Prostate gland (tissue), 2 donors: ENCODE measurements around the gene PLEKHJ1. TPM values are rescaled to one million over a fixed set of nuclear protein-coding genes. Genes with fewer than 3 reads are reported as not detected.

ENCODE experiments used
- DNase-seq: peaks from one replicate; pipeline ENCODE4 v3.0.0-alpha.2; 2019; ENCODE audit warnings: low spot score
- H3K27ac ChIP-seq, 2 donors: fragments of 200-600 bp; sonication (generic); 2 replicates each; pipeline ENCODE4 v1.5.1; 2017 to 2019
- H3K27me3 ChIP-seq: fragments of 200-600 bp; sonication (generic); replicated peaks from 2 replicates; pipeline ENCODE4 v1.5.1; 2019; ENCODE audit not compliant: insufficient read depth
- H3K36me3 ChIP-seq, 2 donors: fragments of 200-600 bp; sonication (generic); 1 replicate in 1 of 2; 2 replicates in 1 of 2; pipeline versions ENCODE4 v1.5.1 to v1.8.1; 2017 to 2019
- H3K4me1 ChIP-seq: fragments of 200-600 bp; sonication (generic); replicated peaks from 2 replicates; pipeline ENCODE4 v1.5.1; 2019
- H3K4me3 ChIP-seq, 2 donors: fragments of 200-600 bp; sonication (generic); 2 replicates each; pipeline ENCODE4 v1.5.1; 2017 to 2019
- H3K9me3 ChIP-seq: fragments of 200-600 bp; sonication (generic); 2 replicates; pipeline ENCODE4 v1.5.1; 2017
- POLR2A ChIP-seq: fragments of 450-650 bp; IDR thresholded peaks from one replicate; pipeline ENCODE4 v1.6.1; 2016; ENCODE audit warnings: antibody characterized with exemption, mild to moderate bottlenecking
- POLR2AphosphoS5 ChIP-seq: sonication (generic); formaldehyde crosslinking; IDR thresholded peaks from one replicate; pipeline ENCODE4 v1.6.1; 2017; ENCODE audit warnings: antibody characterized with exemption
- WGBS: methylation state at CpG from one replicate; pipeline ENCODE4 v1.1.5; 2018; 5-methylcytosine and 5-hydroxymethylcytosine counted together
- intact Hi-C: fragments of 100-400 bp; cut with DNase I; formaldehyde crosslinking; loops from one replicate; pipeline ENCODE4 v1.14.2; 2022
- total RNA-seq, 2 donors: library from RNA; depleted of rRNA; stranded (reverse); fragments of >200 nt; gene quantifications; one replicate each; pipeline ENCODE4 v1.1.0, GENCODE V29; 2016
- TF ChIP-seq, protein P1 (sequence below), 4 experiments: fragments of 200-600 bp in 2 of 4; fragments of 450-650 bp in 2 of 4; sonication (generic) in 2 of 4; IDR thresholded peaks; 1 replicate in 3 of 4; 2 replicates in 1 of 4; pipeline ENCODE4 v1.5.1; 2016 to 2019; ENCODE audit warnings: antibody characterized with exemption in 4 of 4, mild to moderate bottlenecking in 2 of 4, moderate library complexity in 2 of 4

PLEKHJ1 gene
- total RNA-seq, 2 donors from 2014 or later = 59.4 to 91.7 TPM

DNA sequence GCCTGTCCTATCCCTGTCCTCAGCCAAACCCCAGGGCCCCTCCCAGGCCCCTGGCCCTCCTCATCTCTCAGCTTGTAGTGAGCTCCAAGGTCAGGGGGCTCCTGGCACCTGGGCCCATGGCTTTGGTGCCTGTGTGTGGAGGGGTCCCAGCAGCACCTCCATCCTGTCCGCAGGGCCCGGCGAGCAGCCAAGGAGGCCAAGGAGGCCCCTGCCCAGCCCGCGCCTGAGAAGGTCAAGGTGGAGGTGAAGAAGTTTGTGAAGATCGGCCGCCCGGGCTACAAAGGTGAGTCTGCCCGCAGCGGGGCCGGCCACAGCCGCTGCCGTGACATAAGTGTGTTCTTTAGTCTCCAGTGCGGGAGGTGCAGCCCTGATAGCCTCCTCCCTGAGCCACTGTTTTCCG is 9.1 kb upstream of the PLEKHJ1 start:
- TF ChIP-seq POLR2A (no peak), POLR2AphosphoS5 (no peak)
- TF ChIP-seq, protein P1, sequence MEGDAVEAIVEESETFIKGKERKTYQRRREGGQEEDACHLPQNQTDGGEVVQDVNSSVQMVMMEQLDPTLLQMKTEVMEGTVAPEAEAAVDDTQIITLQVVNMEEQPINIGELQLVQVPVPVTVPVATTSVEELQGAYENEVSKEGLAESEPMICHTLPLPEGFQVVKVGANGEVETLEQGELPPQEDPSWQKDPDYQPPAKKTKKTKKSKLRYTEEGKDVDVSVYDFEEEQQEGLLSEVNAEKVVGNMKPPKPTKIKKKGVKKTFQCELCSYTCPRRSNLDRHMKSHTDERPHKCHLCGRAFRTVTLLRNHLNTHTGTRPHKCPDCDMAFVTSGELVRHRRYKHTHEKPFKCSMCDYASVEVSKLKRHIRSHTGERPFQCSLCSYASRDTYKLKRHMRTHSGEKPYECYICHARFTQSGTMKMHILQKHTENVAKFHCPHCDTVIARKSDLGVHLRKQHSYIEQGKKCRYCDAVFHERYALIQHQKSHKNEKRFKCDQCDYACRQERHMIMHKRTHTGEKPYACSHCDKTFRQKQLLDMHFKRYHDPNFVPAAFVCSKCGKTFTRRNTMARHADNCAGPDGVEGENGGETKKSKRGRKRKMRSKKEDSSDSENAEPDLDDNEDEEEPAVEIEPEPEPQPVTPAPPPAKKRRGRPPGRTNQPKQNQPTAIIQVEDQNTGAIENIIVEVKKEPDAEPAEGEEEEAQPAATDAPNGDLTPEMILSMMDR (IDR thresholded peaks at IDR 0.05) = no peak
- H3K27me3 ChIP-seq = no peaks in the 10 kb centered on the region
- H3K9me3 ChIP-seq = no peaks in the 10 kb centered on the region
- WGBS = 94% methylated on average over 15 of the region's 15 CpGs
- no peak overlapping the region for H3K27ac ChIP-seq
- no peak overlapping the region for H3K4me3 ChIP-seq
- intact Hi-C loops = no loop called here
- H3K36me3 ChIP-seq = peaks cover 40 to 43% of the 10 kb centered on the region in 2 donors
- peaks cover 12% of the 10 kb centered on the region for H3K4me1 ChIP-seq
- DNase-seq = no peak

DNA sequence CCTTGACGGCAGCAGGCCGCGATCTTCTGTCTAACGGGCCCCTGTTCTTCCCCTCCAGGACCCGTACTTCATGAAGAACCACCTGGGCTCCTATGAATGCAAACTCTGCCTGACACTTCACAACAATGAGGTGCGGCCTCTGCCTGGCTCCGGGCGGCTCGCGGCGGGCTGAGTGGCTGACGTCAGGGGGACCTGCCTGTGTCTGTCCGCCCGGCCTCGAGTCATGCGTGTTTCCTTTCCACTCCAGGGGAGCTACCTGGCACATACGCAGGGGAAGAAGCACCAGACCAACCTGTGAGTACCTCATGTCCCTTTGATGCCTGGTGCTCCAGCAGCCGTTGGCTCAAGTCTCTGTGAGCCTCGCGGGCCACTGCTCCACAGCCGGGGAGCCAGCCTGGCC is 8.4 kb upstream of the PLEKHJ1 start:
- Histone ChIP-seq H3K4me3 (no peak overlapping the region), H3K9me3 (no peaks in the 10 kb centered on the region), H3K36me3 (peaks cover 40 to 43% of the 10 kb centered on the region in 2 donors), H3K4me1 (peaks cover 12% of the 10 kb centered on the region), H3K27me3 (no peaks in the 10 kb centered on the region), H3K27ac (no peak overlapping the region)
- 92% methylated on average over 21 of the region's 21 CpGs for WGBS
- intact Hi-C loops = no loop called here
- no peak for DNase-seq
- TF ChIP-seq POLR2A (no peak), POLR2AphosphoS5 (no peak)
- TF ChIP-seq, protein P1 (IDR thresholded peaks at IDR 0.05) = no peak

DNA sequence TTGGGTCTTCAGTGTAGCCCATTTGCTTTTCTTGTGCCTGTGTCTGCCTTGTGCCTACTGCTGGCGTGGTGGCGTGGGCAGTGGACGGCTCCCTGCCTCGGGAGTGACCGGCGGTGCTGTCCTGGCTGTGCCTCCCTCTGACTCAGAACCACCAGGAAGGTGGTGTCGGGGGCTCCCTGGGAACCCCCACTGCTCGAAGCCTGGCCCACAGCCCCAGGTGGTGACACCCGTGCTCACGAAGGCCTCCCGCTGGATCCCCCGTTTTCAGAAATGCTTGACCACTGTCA is 7.9 kb upstream of the PLEKHJ1 start:
- Histone ChIP-seq H3K9me3 (no peaks in the 10 kb centered on the region), H3K4me1 (peaks cover 12% of the 10 kb centered on the region), H3K27me3 (no peaks in the 10 kb centered on the region), H3K27ac (no peak overlapping the region), H3K36me3 (peaks cover 40 to 43% of the 10 kb centered on the region in 2 donors), H3K4me3 (no peak overlapping the region)
- TF ChIP-seq, protein P1 (IDR thresholded peaks at IDR 0.05) = no peak
- no peak for TF ChIP-seq POLR2AphosphoS5
- TF ChIP-seq POLR2A = no peak
- no peak for DNase-seq
- WGBS = 90% methylated on average over 10 of the region's 12 CpGs
- intact Hi-C loops = no loop called here

DNA sequence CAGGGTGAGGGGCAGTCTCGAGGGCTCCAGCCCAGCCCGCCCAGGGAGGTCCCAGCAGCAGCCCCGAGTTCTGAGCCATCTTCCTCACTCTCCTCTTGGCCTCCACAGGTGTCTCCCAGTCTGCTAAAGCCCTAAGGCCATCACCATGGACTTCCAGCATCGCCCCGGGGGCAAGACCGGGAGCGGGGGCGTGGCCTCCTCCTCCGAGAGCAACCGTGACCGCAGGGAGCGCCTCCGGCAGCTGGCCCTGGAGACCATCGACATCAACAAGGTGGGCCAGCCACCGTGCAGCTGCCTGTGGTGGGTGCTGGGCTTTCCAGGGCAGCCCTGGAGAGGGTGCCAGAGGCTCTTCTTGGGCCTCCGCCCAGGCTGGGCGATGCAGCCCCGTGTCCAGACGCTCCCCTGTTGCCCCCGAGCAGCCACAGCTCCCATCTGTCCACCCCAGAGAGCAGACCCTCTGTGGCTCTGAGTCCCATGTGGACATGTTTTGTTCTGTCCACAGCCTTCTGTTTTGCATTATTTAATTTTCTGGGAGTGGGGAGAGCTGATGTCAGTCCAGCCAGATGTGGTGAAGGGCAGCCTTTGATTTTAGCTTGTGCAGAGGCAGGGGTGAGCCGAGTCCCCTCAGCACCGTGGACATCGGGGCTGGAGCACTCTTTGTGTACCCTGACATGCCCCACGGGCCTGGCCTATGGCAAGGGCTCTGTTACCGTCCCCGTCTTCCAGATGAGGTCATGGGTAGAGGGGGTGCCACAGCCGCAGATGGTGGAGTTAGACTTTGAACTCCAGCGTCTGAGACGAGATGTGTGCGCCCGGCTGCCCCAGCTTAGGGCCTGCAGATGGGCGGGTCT is 7.4 kb upstream of the PLEKHJ1 start:
- TF ChIP-seq POLR2AphosphoS5 (no peak), POLR2A (no peak)
- TF ChIP-seq, protein P1 (IDR thresholded peaks at IDR 0.05) = no peak
- peaks cover 40 to 43% of the 10 kb centered on the region in 2 donors for H3K36me3 ChIP-seq
- H3K27ac ChIP-seq = no peak overlapping the region
- WGBS = 81% methylated on average over 17 of the region's 32 CpGs
- no peaks in the 10 kb centered on the region for H3K9me3 ChIP-seq
- H3K4me3 ChIP-seq = no peak overlapping the region
- peaks cover 15% of the 10 kb centered on the region for H3K4me1 ChIP-seq
- no peaks in the 10 kb centered on the region for H3K27me3 ChIP-seq
- intact Hi-C loops = no loop called here
- DNase-seq = no peak

DNA sequence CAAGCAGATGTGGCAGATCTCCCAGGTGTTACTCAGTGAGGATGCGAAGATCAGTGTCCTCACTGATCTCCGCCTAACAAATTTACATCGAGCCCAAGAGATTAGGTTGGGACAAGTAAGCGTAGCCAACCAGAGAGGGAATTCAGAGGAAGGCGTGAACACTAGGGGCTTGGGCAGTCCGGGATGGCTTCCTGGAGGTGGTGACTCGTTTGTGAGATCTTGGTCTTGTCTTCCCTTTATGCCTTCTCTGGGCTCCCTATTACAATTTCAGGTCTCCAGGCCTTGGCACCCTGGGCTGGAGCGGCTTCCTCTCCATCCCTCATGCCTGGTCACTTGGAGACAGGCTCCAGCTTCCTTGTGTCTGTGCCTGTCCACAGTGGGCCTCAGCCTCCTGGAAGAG is 6.7 kb upstream of the PLEKHJ1 start:
- Histone ChIP-seq H3K4me3 (no peak overlapping the region), H3K36me3 (peaks cover 40 to 43% of the 10 kb centered on the region in 2 donors), H3K4me1 (peaks cover 20% of the 10 kb centered on the region), H3K27me3 (no peaks in the 10 kb centered on the region), H3K27ac (no peak overlapping the region), H3K9me3 (no peaks in the 10 kb centered on the region)
- intact Hi-C loops = no loop called here
- no peak for DNase-seq
- TF ChIP-seq, protein P1 (IDR thresholded peaks at IDR 0.05) = no peak
- TF ChIP-seq POLR2A (no peak), POLR2AphosphoS5 (no peak)
- WGBS = 91% methylated on average over 8 of the region's 8 CpGs
